Spleen (tissue), 7 donors: ENCODE measurements around the gene NUMA1.

Source experiments
- POLR2AphosphoS5 ChIP-seq, 3 donors: sonication (generic); formaldehyde crosslinking; IDR thresholded peaks; one replicate each; pipeline ENCODE4 v1.5.1; 2017; ENCODE audit warnings: antibody characterized with exemption in 3 of 3
- TF ChIP-seq, protein P1 (sequence below), 11 experiments: fragments of 200-600 bp in 7 of 11; fragments of 450-650 bp in 4 of 11; sonication (generic) in 4 of 11; IDR thresholded peaks in 8 of 11; conservative IDR thresholded peaks in 3 of 11; 1 replicate in 7 of 11; 2 replicates in 4 of 11; pipeline versions ENCODE4 v1.4.0 to v1.8.0; 2016 to 2021; ENCODE audit warnings: antibody characterized with exemption in 11 of 11, inconsistent platforms in 4 of 11, mild to moderate bottlenecking in 1 of 11
- donor health status: DM: no; HTN: no; CAD: no; lungs with moderate emphysema.
- donor health status: DM: no; HTN: no; CAD: no.
- donor health status: DM: no; HTN: no; CAD: no.

DNA sequence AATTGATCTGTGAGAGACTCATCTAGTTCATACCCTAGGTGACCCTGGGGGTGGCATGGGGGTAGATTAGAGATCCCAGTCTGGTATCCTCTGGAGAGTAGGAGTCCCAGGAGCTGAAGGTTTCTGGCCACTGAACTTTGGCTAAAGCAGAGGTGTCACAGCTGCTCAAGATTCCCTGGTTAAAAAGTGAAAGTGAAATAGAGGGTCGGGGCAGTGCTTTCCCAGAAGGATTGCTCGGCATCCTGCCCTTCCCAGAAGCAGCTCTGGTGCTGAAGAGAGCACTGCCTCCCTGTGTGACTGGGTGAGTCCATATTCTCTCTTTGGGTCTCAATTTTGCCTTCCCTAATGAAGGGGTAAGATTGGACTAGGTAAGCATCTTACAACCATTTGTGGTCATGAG, 81.0 kb downstream of the NUMA1 start:
- TF ChIP-seq, protein P1, sequence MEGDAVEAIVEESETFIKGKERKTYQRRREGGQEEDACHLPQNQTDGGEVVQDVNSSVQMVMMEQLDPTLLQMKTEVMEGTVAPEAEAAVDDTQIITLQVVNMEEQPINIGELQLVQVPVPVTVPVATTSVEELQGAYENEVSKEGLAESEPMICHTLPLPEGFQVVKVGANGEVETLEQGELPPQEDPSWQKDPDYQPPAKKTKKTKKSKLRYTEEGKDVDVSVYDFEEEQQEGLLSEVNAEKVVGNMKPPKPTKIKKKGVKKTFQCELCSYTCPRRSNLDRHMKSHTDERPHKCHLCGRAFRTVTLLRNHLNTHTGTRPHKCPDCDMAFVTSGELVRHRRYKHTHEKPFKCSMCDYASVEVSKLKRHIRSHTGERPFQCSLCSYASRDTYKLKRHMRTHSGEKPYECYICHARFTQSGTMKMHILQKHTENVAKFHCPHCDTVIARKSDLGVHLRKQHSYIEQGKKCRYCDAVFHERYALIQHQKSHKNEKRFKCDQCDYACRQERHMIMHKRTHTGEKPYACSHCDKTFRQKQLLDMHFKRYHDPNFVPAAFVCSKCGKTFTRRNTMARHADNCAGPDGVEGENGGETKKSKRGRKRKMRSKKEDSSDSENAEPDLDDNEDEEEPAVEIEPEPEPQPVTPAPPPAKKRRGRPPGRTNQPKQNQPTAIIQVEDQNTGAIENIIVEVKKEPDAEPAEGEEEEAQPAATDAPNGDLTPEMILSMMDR (IDR thresholded peaks at IDR 0.05 in 8 of 11, conservative IDR thresholded peaks at IDR 0.05 in 3 of 11), result no peak
- TF ChIP-seq POLR2AphosphoS5 (IDR thresholded peaks at IDR 0.05), result peak in 1 of 3 donors; percentile 33
